ENCODE measurements around the gene SMIM32.

The SMIM32 gene

DNA sequence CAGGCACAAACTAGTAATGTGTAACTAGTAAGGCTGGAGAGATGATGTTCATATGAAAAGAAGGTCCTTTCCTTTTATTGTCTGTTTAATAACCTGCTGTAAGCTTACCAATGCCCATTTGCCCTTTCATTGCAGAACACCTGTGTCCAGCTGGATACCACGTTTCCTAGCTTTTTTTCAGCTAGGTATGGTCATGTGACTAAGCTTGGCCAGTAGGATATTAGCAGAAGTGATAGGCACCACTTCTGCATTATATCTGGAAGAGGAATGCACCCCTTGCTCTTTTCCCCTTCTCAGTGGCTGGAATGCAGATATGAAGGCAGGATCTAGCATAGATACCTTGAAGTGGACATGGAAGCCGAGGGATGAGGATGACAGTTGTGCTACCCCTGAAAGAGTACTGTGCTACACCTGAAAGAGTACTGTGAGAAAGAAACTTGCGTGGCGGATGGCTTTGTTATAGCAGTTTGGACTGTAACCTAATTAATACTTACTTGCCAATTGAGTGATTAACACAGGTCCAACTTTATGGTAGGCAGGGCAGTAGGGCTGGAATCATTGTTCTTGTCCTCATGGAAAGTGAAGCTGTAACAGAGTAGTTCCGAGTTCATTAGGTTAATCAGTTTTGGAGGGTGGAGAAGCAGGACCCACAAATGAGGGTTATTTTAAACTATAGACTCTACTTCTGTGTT, 6.8 kb downstream of the SMIM32 start:
- DNase-seq = no peak

DNA sequence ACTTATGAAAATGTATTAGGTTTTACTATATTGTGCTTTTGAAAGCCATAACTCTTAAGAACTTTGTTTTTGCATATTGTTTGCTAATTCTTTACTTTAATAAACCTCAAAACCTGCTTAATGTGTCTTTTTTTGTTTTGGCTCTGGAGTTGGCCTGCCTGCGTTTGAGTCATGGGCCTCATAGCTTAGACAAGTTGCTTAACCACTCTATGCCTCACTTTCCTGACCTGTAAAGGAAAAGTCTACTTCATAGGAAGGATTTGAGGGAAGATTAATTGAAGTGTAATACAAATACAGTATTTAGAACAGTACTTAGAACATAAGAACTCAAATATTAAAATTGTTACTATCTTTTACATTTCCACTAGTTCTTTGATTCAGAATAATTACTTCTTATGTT, 10.3 kb downstream of the SMIM32 start:
- DNase-seq = no peak

DNA sequence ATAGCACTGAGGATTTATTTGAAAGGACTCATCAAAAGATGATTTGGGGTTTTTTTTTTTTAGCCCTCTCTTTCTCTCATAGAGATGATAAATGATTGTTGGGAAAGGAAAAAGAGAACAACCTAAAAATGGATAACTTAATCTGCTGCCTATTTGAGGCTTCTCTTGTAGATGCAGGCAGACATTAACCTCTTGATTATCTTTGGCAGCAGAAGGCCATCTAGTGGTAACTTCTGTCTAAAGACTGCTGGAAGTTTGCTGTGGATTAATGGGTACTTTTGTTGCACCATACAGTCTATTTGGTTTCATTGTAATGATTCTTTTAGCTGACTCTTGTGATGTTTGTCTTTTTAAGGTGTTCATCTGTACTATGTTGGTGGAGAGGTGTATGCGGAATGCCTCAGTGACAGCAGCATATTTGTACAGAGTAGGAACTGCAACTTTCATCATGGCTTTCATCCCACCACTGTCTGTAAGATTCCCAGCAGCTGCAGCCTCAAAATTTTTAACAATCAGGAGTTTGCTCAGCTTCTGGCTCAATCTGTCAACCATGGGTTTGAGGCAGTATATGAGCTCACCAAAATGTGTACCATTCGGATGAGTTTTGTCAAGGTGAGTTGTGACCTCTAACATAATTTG, 18.8 kb downstream of the SMIM32 start:
- DNase-seq = peak; percentile 62

DNA sequence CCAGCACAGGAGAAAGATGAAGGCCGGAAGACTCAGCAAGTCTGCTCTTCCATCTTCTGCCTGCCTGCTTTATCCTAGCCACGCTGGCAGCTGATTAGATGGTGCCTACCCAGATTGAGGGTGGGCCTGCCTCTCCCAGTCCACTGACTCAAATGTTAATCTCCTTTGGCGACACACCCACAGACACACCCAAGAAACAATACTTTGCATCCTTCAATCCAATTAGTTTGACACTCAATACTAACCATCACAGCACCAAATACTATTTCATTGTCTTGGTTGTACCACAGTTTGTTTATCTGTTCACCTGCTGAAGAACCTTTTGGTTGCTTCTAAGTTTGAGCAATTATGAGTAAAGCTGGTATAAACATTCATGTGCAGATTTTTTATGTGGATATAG, 23.7 kb downstream of the SMIM32 start:
- DNase-seq = no peak

DNA sequence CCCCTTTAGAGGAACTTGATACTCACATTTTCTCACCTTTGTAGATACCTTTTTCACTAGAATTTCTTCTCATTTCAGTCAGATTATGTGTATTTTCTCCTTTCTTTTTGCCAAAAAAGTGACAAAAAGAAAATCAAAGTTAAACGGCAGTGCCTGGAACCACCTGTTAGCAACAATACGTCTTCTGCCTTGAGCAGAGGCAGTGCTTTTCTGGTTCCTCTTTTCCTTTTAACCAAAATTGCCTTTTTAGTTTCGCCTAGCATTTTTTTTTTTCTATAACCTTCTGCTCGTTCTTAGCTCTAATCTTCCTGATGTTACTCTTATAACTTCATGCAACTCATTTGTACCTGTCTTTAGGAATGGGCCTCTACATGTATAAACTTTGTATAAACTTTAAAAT, 26.1 kb downstream of the SMIM32 start:
- no peak for DNase-seq

DNA sequence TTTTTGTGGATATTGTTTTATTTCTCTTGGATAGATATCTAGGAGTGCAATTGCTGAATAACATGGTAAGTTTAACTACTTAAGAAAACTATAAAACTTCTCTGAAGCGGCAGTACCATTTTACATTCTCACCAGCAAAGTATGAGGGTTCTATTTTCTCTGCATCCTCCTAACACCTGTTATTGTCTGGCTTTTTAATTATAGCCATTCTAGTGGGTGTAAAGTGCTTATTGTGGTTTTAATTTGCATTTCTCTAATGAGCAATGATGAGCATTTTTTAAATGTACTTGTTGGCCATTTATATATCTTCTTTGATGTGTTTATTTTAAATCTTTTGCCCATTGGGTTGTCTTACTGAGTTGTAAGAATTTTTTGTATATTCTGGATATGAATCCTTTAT, 28.7 kb downstream of the SMIM32 start:
- no peak for DNase-seq

DNA sequence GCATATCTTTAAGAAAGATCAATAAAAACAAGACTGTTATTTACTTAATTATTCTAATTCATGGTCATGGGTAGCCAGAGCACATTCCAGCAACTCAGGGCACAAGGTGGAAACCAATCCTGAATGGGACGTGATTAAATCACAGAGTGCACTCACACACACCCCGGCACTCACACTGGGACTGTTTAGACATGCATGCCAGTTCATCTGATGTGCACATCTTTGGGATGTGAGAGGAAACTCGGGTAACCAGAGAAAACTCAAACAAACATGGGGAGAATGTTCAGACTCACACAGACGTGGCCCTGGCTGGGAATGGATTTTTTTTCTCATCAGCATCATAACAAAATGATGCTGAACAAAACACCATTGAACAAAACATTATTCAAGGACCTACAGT, 31.0 kb downstream of the SMIM32 start:
- DNase-seq = no peak

DNA sequence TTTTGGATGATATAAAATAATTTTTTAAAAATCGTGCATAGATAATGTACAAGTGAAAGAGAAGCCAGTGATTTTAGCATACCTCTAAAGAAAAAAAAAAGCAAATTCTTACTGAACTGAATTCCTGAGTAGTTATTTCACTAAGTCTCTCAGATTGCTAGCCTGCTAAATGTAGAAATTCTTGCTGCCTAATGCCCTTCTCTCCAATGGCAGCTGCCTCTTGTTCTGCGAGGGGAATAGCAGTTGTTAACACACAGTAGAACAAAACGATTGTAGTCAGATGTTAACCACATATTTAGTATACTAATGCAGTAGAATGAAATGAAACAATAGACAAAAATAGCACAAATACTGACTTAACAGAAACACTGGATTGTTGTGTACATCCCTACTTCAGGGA, 33.5 kb downstream of the SMIM32 start:
- DNase-seq = peak; percentile 62

DNA sequence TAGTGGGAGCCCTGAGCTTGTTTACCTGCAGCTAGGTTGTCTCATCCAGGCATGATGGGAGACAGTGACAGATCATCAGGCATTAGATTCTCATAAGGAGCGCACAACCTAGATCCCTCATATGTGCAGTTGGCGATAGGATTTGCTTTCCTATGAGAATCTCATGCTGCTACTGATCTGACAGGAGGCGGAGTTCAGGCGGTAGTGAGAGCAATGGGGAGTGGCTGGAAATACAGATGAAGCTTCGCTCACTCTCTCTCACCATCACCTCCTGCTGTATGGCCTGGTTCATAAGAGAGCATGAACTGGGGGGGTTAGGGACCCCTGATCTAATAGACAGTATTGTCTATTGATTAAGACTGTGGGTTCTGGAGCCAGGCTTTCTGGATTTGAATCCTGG, 35.4 kb downstream of the SMIM32 start:
- DNase-seq = no peak

DNA sequence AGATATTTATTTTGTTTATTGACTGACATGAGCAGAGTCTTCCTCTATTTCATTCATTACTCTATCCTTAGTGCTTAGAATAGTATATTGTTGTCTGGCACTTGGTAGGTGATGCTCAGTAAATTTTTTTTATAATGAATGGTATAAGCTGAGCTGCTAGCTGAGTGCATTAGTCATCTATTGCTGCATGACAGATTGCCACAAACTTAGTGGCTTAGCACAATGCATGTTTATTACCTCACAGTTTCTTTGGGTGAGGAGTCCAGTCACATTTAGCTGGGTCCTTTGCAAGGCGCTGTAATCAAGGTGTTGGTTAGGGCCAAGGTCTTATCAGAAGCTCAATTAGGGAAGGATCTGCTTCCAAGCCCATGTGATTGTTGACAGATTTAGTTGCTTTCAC, 37.2 kb downstream of the SMIM32 start:
- DNase-seq = peak; percentile 20

DNA sequence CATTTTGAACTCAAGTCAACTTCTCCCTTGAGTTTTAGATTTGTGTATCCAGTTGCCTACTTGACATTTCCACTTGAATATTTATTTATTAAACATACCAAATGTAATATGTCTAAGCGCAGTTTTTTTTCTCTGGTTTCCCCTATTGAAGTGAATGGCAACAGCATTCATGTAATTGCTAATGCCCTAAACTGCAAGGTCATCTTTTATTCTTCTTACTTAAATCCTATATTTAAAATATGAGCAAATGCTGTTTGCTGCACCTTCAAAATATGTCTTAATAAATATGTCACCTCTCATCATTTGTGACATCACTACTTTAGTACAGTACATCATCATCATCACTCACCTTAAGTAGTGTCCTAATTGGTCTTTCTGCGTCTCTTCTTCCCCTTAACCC, 37.9 kb downstream of the SMIM32 start:
- DNase-seq = no peak

DNA sequence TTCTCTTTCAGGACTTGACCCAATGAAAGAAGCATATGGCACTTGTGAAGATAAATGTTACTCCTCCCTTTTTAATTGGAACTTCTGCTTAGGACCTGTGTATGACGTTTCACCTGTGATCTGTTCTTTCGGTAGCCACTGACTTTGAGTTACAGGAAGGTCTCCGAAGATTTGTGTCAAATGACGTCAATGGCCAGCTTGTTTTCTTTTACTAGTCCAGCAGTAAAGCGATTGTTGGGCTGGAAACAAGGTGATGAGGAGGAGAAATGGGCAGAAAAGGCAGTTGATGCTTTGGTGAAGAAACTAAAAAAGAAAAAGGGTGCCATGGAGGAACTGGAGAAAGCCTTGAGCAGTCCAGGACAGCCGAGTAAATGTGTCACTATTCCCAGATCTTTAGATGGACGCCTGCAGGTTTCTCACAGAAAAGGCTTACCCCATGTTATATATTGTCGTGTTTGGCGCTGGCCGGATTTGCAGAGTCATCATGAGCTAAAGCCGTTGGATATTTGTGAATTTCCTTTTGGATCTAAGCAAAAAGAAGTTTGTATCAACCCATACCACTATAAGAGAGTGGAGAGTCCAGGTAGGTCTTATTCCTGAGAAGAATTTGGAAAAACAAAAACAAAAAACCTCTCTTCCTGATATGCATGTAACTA, 39.3 kb downstream of the SMIM32 start:
- DNase-seq = no peak

DNA sequence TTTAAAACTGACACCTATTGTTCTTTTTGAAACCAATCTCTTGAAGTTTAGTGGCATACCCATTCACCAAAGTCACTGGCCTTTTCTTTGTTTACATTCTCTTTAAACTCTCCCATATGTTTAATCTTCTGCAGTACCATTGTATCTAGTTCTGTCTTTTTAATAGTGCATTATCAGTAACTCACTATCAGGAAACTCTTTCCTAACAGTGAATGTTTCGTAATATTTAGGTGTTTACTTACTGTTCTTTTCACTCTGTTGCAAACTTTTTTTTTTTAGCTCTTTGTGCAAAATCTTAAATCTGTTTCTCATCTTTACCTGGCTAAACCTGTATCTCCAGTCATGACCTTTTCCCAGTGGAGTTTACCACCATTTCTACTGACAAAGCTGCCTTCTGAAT, 43.1 kb downstream of the SMIM32 start:
- no peak for DNase-seq

DNA sequence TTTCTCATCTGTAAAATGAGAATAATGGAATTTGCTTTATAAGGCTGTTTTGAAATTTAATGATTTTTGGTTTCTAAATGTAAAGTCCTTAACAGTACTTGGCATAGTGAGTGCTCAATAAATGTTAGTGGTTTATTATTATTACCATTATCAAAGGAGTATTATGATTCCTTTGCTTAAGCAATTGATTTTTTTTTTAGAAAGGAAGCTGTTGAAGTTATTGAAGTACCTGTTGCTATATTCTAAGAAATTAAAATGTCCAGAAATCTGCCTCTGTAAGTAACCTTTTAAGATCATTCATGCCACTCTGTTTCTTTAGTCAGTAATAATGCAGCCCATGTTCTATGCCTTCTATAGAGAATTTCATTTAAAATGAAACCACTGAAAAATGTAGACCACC, 45.3 kb downstream of the SMIM32 start:
- no peak for DNase-seq

DNA sequence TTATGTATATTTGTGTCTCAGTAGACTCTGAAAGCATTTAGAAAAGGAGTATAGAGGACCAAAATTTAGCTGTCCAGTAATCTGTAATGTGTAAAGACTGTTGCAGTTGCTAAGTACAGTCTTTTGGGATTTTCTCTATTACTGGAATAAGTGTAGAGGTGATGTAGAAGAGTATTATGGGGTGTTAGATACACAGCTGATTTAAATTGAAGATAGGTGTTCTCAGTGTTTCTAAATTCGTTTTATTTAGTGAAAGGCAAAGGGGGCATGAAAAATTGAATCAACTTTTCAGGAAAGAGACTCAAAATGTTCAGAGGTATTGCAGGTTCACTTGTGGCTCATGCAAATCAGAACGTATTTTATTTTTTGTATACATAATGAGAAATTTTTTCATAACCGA, 46.8 kb downstream of the SMIM32 start:
- no peak for DNase-seq

DNA sequence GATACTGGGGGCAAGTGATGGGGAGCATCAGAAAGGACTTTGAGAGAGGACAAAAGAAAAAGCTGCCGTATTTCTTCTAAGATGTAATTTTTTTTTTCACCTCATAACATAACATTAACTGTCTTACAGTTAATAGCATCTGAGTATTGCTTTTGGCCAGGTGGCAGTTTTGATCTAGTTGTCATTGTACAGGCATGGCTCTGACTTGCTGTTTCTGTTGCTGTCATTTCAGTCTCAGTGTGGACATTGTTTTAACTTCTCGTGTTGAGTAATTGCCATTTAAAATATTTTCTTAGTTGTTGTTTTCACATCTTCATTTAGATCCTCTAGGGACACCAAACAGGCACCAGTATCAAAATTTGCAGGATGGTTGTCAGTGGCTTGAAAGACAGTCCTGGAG, 47.9 kb downstream of the SMIM32 start:
- DNase-seq = no peak

DNA sequence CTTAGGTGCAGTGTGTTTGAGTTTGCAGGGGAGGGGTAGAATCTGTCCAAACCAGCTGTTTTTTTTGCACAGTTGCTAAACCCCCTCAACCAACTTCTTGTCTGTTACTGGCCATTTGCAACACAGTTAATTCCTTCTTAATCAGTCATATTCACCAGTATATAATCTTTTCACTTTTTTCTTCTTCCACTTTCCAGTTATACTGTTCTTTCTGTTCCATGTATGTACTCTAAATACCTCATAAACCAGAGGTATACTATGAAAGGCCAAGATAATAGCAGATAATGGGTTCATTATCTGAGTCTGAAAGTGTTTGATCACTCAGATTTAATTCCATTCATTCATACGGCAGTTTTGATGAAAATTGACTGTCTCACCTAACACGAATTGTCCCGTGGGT, 49.2 kb downstream of the SMIM32 start:
- DNase-seq = no peak

DNA sequence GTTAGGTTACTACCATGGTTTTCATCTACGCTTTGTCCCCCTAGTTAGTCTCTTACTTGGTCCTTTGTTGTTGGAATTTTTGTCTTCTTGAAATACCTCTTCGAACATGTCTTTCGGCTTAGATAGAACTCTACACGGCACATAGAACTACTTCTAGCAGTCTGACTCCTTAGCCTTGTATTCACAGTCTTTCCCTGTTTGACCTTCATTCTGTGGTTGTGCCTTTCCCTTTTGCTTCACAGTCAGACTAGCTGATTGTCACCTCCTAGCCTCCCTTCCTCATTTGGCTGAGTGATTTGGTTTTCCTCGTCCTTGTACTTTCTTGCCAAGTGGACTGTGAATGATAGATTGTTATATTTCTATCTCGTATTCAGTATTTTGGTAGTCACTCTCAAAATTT, 49.6 kb downstream of the SMIM32 start:
- DNase-seq = no peak

DNA sequence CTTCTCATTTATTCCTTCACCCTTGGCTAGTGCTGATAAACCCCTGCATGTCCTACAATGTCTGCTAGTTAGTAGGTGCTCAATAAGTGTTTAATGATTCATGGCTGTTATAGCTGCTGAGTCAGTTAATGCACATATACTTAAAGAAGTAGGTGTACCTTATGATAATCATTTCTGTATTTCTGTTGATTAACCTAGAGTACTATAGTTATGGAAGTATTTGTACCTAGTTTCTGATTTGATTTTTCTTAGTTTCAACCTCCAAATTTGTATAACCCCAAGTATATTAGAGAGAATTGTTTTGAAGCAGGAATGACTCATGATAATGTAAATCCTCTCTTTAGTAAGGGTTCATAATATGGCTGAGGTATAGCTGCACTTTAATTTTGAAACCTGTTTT, 51.4 kb downstream of the SMIM32 start:
- no peak for DNase-seq
